HEK293 (cell line): ENCODE measurements around the gene ZNF319.

ENCODE experiments used
- CTCF ChIP-seq: fragments of 450-650 bp; formaldehyde crosslinking; IDR thresholded peaks from 2 replicates; pipeline ENCODE4 v1.5.1; 2016; ENCODE audit warnings: missing biosample characterization, missing genetic modification characterization
- FEZF1 ChIP-seq: fragments of 450-650 bp; formaldehyde crosslinking; IDR thresholded peaks from 2 replicates; pipeline ENCODE4 v1.5.1; 2016; ENCODE audit warnings: missing biosample characterization, missing genetic modification characterization
- SP2 ChIP-seq: fragments of 450-650 bp; formaldehyde crosslinking; IDR thresholded peaks from 2 replicates; pipeline ENCODE4 v1.5.1; 2016; ENCODE audit warnings: missing biosample characterization, missing genetic modification characterization
- ZNF658 ChIP-seq: fragments of 450-650 bp; formaldehyde crosslinking; IDR thresholded peaks from 2 replicates; pipeline ENCODE4; 2016; ENCODE audit warnings: missing biosample characterization, missing genetic modification characterization

GRCh38 chr16:57970970-57971369 lies 29.5 kb downstream of the ZNF319 start, which contains the start of gene CNGB1:
- TF ChIP-seq CTCF (tag by site-specific recombination) (no peak), SP2 (tag by site-specific recombination) (no peak), FEZF1 (tag by site-specific recombination) (no peak), ZNF658 (tag by site-specific recombination) (no peak)
